Upper lobe of right lung (tissue), 1 donor: ENCODE measurements around the gene ZNG1F. TPM values are rescaled to one million over a fixed set of nuclear protein-coding genes. Genes with fewer than 3 reads are reported as not detected.
"Not testable (repeated sequence)": the region's sequence is repeated elsewhere in the genome, so short reads cannot be mapped to it uniquely, and the experiment has no call there.

Experiments used
- ATAC-seq: fragments of 200-7000 bp; cut with Tn5 transposase; one replicate; pipeline ENCODE4 v1.9.1; 2020; ENCODE audit warnings: mild to moderate bottlenecking, moderate library complexity
- DNase-seq: peaks from one replicate; pipeline ENCODE4 v3.0.0-alpha.2; 2020
- H3K27ac ChIP-seq: fragments of 200-600 bp; one replicate; pipeline ENCODE4 v1.8.0; 2022
- H3K27me3 ChIP-seq: fragments of 200-600 bp; one replicate; pipeline ENCODE4 v1.8.0; 2022; ENCODE audit warnings: mild to moderate bottlenecking
- H3K36me3 ChIP-seq: fragments of 200-600 bp; one replicate; pipeline ENCODE4 v1.8.0; 2022
- H3K4me1 ChIP-seq: fragments of 200-600 bp; one replicate; pipeline ENCODE4 v1.8.0; 2022
- H3K4me3 ChIP-seq: fragments of 200-600 bp; one replicate; pipeline ENCODE4 v1.8.0; 2022; ENCODE audit warnings: mild to moderate bottlenecking
- H3K9me3 ChIP-seq: fragments of 200-600 bp; one replicate; pipeline ENCODE4 v1.8.0; 2022
- intact Hi-C: fragments of 100-400 bp; cut with DNase I; formaldehyde crosslinking; loops from one replicate; pipeline ENCODE4 v1.11.0; 2022
- total RNA-seq: library from RNA; stranded (reverse); fragmentation: NEBNext Ultra II Directional; extraction: Animal tissue kit (Norgen Biotek cat#: 25700); gene quantifications from one replicate; pipeline ENCODE4 v1.2.1, GENCODE V29; 2021
- donor health status: DM: no; HTN: yes; CAD: no; lungs with severe emphysema.

ZNG1F gene
- total RNA-seq, 1 donor from 2014 or later: 9.3 TPM

DNA sequence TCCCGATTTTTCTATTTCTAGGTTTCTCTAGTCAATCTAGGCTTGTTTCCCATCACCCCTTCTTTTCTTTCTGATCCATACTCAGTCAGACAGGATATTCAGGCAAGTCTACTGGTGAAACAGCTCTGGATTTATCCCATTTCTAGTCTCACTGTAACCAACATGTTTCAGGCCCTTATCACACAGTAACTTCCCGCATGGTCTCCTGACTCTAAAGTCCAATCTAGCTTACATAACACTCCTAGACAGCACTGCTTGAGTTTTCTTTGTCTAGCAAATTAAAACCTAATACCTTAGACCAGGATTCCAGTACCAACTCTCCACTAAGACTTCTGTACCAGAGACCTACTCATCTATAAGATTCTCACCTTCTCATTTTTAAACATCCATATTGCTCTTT lies 47.2 kb downstream of the ZNG1F start:
- H3K27me3 ChIP-seq, ATAC-seq: not testable (repeated sequence)

DNA sequence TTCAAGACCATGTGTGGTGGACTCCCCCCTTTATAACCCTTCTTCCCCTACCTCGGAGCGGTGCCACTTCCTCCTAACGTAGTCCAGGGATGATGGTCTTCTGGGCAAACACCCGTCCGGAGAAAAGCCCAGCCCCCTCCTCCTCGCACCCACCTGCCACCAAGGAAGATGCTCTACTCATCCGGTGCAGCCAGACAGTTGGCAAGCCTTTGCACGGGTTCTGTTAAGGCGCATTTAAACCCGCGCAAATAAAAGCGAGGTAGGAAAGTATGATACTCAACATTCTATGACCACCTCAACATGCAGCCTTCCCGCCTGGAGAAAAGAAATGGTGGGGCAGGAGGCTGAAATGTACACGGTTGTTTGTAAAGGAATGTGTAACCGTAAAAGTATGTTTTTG lies 60.5 kb downstream of the ZNG1F start, which contains the start of gene FOXD4L6:
Gene FOXD4L6, minus strand, starts transcription at position 101 of the 400 bp plus-strand sequence. CDS start 298 bp downstream, outside the sequence.
- H3K9me3 ChIP-seq, H3K4me1 ChIP-seq, H3K36me3 ChIP-seq, ATAC-seq, H3K27me3 ChIP-seq, DNase-seq, intact Hi-C loops, H3K4me3 ChIP-seq, H3K27ac ChIP-seq: not testable (repeated sequence)

More for the DNA sequence above, 47.2 kb downstream of the ZNG1F start:
- DNase-seq, H3K9me3 ChIP-seq, H3K4me3 ChIP-seq, H3K27ac ChIP-seq, intact Hi-C loops, H3K36me3 ChIP-seq, H3K4me1 ChIP-seq: not testable (repeated sequence)

DNA sequence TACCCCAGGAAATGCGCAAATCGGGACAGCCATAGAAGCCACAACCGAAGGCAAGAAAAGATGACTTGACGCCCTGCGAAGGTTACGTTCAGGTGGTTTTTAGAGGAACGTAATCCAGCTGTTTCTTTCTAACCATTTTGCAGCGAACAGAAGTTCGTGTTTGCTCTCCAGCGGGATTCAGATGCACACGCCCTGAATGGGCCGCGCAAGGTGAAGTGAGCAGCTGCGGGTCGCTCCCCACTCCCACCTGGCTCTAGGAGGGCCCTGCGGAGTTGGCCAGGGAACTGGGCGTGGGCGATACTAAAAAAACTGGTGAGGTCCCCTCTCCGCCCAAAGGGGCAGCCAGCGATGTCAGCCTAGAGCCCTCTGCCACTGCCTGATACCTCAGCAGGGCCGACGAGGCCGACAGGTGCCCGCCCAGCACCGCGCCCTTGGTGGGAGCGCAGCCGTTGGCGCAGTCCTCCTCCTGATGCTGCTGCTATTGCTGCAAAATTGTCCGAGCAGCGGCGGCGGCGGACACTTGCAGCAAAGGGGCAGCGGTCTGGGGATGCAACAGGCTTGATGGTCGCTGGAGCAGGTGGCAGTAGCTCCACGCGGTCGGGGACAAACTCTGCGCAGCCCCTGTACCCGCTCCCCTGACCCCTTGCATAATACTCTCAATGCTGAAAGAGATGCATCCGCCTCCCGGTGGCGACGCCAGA lies 62.2 kb downstream of the ZNG1F start:
- H3K4me1 ChIP-seq, DNase-seq, H3K9me3 ChIP-seq, H3K27me3 ChIP-seq, H3K4me3 ChIP-seq, H3K36me3 ChIP-seq, intact Hi-C loops, H3K27ac ChIP-seq, ATAC-seq: not testable (repeated sequence)

DNA sequence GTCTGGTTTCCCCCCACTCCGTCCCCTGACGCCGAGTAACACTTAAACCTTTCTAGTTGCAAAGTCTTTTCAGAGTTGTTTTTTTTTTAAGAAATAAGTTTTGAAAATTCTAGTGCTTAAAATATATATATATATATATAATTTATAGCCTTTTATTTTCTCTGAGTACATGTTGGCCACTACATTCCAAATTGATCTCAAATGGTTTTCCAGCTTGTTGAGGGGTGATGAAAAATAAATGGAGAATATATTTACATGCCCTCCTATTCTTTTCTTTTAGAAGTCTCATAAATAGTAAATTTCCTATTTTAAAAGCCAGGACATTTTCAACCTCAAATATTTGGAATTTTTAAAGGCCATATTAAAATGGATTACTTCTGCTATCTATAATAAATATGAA lies 63.2 kb downstream of the ZNG1F start:
- H3K36me3 ChIP-seq, H3K4me3 ChIP-seq, H3K4me1 ChIP-seq, ATAC-seq, H3K9me3 ChIP-seq, H3K27me3 ChIP-seq, DNase-seq, intact Hi-C loops, H3K27ac ChIP-seq: not testable (repeated sequence)

DNA sequence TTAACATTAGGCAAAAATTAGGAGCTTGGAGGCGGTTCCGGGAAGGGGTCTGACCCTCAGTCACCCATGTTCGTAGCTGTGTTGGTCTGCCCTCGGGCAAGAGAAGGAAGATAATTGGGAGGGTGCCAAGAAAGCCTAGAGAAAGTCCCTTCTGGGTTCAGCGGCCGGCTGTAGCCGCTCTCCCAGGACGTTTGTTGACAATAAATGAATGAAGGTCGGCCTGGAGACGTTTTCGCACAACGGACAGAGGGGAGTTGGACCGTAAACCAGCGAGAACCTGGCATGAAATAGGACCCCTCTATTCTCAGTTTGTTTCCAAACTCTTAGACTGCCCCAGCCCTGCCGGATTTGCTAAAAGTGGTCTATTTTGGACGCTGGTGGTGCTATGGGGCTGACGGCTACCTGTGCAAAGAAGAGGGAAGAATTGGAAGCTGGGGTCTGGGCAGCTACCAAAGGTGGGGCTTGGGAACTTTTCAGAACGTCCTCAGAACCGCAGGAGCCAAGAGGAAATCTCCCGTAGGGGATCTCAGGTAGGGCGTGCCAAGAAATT lies 63.9 kb downstream of the ZNG1F start:
- intact Hi-C loops, H3K27ac ChIP-seq, H3K4me3 ChIP-seq, H3K36me3 ChIP-seq, ATAC-seq, H3K4me1 ChIP-seq, DNase-seq, H3K27me3 ChIP-seq, H3K9me3 ChIP-seq: not testable (repeated sequence)

DNA sequence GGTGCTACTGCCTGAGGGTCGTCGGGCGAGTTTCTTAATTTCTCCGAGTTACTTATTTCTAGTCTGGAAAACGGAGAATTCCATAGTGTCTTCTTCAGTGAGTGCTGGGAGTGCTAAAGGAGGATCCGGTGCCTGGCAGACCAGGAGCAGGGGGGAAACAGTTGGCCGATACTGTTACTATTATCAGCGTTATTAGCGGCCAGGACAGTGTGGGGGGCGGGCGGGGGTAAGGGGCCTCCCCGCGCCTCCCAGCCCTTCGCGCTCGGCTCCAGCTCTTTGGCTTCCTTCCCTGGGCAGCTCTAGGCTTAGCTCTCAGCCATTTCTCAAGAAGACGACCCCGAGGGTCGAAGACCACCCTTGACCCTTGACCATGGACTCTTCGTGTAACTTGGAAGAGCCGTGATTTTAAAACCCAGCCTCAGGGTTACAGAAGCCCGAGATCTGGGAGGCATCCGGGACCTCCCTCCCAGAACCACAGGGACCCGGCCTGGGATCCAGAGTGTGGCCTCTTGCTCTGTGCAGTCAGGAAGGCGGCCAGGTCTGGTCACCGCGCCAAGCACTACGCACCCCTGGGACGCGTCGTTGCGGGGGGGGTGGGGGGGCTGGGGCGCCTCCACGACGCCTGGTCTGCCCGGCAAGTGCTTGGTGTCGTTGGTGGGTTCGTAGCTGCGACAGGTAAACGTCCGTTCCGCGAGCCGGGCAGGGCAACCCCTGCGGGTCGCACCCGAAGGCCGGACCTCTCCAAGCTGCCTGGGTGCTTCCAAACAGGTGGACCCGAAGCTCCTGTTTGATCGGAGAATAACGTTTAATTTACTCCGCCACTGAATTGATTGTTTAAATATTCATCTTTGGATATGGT lies 64.6 kb downstream of the ZNG1F start:
- DNase-seq (peak; percentile 25), ATAC-seq (peak; percentile 60)
- H3K36me3 ChIP-seq, H3K9me3 ChIP-seq, intact Hi-C loops, H3K4me3 ChIP-seq, H3K27me3 ChIP-seq, H3K4me1 ChIP-seq, H3K27ac ChIP-seq: not testable (repeated sequence)

DNA sequence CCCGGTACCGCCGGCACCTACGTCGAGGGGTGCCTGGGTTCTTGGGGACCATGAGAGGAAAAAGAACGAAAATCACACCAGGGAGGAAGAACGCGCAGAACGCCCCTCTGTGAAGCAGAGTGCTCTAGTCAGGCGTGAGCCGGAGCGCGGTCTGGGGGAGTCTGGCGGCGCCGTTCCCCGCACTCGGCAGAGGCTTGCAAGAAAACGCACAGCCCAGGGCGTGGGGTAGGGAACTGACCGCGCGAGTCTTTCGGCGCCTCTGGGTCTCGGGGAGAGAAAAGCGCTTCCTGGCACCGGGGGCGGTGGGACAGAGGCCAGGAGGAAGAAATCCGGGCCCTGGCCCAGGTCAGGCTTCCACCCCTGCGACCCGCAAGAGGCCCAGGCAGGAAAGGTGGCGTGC lies 65.3 kb downstream of the ZNG1F start:
- ATAC-seq (peak; percentile 35), DNase-seq (peak; percentile 27)
- H3K36me3 ChIP-seq, intact Hi-C loops, H3K4me1 ChIP-seq, H3K9me3 ChIP-seq, H3K27me3 ChIP-seq, H3K27ac ChIP-seq, H3K4me3 ChIP-seq: not testable (repeated sequence)

DNA sequence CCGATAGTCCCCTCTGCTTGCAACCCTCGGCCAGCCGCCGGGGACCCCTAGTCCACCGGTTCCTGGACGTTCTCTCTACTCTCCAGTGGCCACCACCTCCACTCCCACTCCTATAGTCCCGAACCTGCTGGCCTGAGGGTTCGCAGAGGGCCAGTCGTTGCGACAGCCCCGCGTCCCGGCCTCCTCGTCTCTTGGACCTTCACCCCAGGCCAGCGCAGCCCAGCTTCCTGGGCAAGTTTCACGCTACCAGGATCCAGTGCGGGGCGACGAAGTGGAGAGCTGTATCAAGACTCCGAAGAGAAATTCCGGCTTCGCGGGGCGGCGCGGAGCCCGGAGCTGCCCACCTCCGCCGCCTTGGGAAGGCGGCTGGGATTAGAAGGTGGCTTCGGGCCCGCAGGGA lies 65.7 kb downstream of the ZNG1F start:
- DNase-seq (peak; percentile 10), ATAC-seq (peak; percentile 31)

DNA sequence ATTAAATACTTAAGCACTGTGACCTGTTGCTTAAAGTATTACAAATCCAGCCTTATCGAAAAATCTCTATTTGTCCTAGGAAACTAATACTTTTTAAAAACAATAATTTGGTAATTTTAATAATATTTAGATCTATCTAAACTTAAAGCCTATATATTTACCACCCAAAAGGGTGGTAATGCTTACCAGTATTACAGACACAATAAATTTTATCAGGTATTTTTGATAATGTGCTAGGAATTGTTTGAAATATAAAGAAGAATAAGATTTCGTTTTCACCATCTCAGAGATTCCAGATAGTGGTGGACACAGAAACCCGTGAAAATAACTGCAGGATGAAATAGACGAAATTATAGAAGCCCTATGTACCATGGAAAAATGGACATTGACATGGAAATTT lies 68.4 kb downstream of the ZNG1F start:
- H3K9me3 ChIP-seq, H3K4me3 ChIP-seq, H3K4me1 ChIP-seq, DNase-seq, H3K27me3 ChIP-seq, H3K36me3 ChIP-seq, ATAC-seq, H3K27ac ChIP-seq, intact Hi-C loops: not testable (repeated sequence)

More for the DNA sequence above, 65.7 kb downstream of the ZNG1F start:
- H3K4me3 ChIP-seq, H3K27ac ChIP-seq, H3K4me1 ChIP-seq, intact Hi-C loops, H3K27me3 ChIP-seq, H3K36me3 ChIP-seq, H3K9me3 ChIP-seq: not testable (repeated sequence)

DNA sequence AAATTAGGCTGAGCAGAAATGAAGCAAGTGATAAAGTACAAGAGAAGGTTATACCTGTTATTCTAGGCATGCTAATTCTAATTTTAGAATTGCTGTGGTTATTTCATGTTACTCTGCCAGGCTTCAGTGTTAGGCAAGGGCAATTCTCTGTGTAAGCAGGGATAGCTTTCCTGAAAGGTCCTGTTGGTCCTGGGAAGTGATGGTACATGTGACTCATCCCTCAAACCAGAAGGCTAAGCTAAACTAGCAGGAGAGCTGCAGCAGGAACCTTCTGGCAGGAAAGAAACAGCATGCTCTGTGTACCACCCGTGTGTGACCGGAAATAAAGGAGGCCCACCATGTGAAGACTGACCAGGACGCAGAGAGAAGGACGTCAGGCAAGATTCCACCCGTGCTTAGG lies 69.4 kb downstream of the ZNG1F start:
- H3K36me3 ChIP-seq, H3K9me3 ChIP-seq, H3K4me1 ChIP-seq, H3K27ac ChIP-seq, H3K27me3 ChIP-seq, DNase-seq, H3K4me3 ChIP-seq, intact Hi-C loops: not testable (repeated sequence)
- peak; percentile 10 for ATAC-seq

DNA sequence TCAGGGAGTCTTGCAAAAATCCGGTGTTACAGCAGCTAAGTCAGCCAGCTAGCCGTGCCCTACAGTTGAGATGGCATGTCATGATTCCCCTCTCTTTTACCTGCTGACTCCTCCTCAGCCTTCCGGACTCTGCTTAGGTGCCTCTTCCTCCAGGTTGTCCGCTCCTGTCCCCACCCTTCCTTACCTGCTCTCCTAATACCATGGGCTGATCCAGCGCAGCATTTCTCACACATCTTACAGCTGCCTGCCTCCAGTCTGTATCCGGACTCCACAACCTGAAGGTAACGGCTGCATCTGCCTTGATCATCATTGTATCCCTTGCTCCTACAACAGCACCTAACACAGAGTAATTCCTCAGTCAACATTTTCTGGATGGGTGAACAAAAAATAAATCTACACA lies 69.8 kb downstream of the ZNG1F start:
- H3K4me1 ChIP-seq, H3K27me3 ChIP-seq, H3K36me3 ChIP-seq, intact Hi-C loops, H3K27ac ChIP-seq, H3K9me3 ChIP-seq, H3K4me3 ChIP-seq: not testable (repeated sequence)
- ATAC-seq (peak; percentile 62), DNase-seq (peak; percentile 50)

DNA sequence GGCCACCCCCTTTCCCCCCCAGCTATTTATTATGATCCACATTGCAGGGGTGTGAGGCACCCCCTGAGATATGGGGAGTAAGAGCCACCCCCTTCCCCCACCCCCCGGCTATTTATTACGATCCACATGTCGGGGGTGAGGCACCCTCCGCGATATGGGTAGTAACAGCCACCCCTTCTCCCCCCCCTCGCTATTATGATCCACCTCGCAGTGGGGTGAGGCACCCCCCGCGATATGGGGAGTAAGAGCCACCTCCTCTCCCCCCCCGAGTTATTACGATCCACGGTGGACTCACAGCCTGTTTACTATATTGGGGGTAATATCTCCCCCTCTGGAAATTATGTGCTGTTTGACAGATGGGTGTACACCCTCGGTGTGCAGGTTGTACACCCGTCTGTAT lies 75.8 kb downstream of the ZNG1F start:
- H3K4me1 ChIP-seq, intact Hi-C loops, H3K36me3 ChIP-seq, H3K9me3 ChIP-seq, DNase-seq, H3K4me3 ChIP-seq, H3K27ac ChIP-seq, H3K27me3 ChIP-seq: not testable (repeated sequence)
- peak; percentile 38 for ATAC-seq

DNA sequence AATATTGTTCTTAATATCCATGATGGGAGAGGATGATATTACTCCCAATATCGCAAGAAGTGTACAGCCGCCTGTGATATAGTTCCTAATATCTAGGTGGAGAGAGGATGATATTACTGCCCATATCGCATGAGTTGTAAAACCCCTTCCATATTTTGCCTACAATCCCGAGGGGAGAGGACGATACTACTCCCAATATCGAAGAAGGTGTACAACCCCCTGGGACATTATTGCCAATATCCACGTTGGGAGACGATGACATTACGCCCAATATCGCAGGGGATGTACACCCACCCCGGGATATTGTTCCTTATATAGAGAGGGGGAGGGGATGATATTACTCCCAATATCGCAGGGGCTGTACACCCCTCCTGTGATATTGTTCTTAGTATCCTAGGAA lies 77.7 kb downstream of the ZNG1F start:
- H3K4me3 ChIP-seq, H3K27ac ChIP-seq, H3K36me3 ChIP-seq, ATAC-seq, DNase-seq, H3K4me1 ChIP-seq, intact Hi-C loops, H3K9me3 ChIP-seq: not testable (repeated sequence)
- H3K27me3 ChIP-seq: peaks cover 13% of the 10 kb centered on the region

DNA sequence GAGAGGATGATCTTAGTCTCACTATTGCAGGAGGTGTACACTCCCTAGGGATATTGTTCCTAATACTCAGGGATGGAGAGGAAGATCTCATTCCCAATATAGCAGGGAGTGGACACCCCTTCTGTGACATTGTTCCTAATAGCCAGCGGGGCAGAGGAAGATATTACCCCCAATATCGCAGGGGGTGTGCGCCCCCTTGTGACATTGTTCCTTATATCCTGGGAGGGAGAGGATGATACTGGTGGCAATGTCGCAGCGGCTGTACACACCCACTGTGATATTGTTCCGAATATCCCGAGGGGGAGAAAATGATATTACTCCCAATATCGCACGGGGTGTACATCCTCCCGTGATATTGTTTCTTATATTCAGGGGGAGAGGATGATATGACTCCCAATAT lies 78.2 kb downstream of the ZNG1F start:
- ATAC-seq, DNase-seq: not testable (repeated sequence)

More for the DNA sequence above, 78.2 kb downstream of the ZNG1F start:
- H3K27me3 ChIP-seq: peaks cover 13% of the 10 kb centered on the region
- H3K27ac ChIP-seq, intact Hi-C loops, H3K9me3 ChIP-seq, H3K36me3 ChIP-seq, H3K4me3 ChIP-seq, H3K4me1 ChIP-seq: not testable (repeated sequence)
